IMR-90 (cell line): ENCODE results near the gene MSI2.

Source experiments
- NFE2L2 ChIP-seq: fragments of 150-350 bp; IDR thresholded peaks from 2 replicates; pipeline ENCODE4 v1.6.1; 2016; ENCODE audit warnings: low read depth, mild to moderate bottlenecking, low read length
- RFX5 ChIP-seq: IDR thresholded peaks from 2 replicates; pipeline ENCODE4 v1.8.0; 2012; ENCODE audit warnings: low read depth, mild to moderate bottlenecking, low read length, moderate library complexity
- TF ChIP-seq, protein P1 (sequence below): conservative IDR thresholded peaks from 2 replicates; pipeline ENCODE4 v1.5.1; 2012; ENCODE audit warnings: mild to moderate bottlenecking, low read depth, low read length, improper control_type of control experiment

DNA sequence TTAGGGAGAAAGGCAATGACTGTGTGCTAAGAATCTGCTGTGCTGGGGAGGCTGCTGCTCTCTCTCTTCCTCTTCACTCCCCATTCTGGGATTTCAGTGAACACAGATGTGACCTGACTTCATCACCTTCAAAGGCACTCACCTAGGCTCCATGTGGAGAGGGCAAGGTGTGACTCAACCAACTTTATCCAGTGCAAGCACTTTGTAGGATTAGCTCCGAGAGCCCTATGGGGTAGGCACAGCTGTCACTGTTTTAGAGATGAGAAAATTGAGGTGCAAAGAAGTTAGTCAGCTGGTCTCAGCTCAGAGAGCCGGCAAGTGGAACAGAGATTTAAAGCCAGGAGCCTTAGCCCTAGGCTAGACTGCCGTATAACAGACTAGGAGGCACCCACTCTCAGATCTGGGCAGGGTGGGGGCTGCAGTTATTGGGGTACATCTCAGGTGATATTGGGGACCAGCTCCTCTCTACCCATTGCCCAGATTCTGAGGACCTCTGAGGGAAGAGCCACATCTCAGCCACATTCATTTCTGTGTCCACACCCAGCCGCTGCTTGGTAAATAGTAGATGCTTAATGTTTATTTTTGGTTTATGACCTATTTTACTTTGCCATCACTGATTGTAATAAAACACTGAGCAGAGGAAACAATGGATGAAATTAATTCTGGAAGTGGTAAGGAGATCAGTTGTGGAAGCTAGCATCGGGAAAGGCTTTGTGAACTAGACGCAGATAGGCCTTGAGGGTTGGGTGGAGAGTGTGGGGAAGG, 350.0 kb downstream of the MSI2 start:
- TF ChIP-seq, protein P1, sequence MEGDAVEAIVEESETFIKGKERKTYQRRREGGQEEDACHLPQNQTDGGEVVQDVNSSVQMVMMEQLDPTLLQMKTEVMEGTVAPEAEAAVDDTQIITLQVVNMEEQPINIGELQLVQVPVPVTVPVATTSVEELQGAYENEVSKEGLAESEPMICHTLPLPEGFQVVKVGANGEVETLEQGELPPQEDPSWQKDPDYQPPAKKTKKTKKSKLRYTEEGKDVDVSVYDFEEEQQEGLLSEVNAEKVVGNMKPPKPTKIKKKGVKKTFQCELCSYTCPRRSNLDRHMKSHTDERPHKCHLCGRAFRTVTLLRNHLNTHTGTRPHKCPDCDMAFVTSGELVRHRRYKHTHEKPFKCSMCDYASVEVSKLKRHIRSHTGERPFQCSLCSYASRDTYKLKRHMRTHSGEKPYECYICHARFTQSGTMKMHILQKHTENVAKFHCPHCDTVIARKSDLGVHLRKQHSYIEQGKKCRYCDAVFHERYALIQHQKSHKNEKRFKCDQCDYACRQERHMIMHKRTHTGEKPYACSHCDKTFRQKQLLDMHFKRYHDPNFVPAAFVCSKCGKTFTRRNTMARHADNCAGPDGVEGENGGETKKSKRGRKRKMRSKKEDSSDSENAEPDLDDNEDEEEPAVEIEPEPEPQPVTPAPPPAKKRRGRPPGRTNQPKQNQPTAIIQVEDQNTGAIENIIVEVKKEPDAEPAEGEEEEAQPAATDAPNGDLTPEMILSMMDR: no peak
- TF ChIP-seq NFE2L2 (no peak), RFX5 (no peak)
